ENCODE results near the gene ATP8B4.

ATP8B4 gene

DNA sequence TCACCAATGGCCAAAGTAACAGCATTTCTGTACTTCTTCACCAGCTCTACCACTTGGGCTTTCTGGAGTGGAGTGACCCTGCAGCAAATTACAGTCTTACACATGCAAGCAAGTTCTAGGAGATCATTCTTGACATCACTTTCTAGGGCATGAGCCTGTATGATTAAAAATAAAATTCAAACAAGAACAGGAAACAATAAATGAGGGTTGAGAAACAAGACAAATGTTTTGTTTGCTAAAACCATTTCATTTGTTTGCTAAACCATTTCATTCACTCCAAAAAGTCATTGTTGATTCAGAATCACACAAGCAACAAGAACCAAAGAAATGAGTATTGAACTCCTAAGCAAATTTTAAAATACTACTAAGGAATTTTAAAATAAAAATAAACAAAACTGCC is 220.9 kb downstream of the ATP8B4 start:
- Histone ChIP-seq H3K36me3 (ENCODE audit: insufficient read depth, low read length) (no peaks in the 10 kb centered on the region), H3K9ac (ENCODE audit: low read length) (no peak overlapping the region), H3K9me3 (ENCODE audit: low read length) (no peaks in the 10 kb centered on the region), H3K4me1 (ENCODE audit: insufficient read depth, low read length, severe bottlenecking) (no peaks in the 10 kb centered on the region), H3K4me3 (ENCODE audit: low read depth, low read length, poor library complexity, severe bottlenecking) (no peak overlapping the region), H3K27me3 (ENCODE audit: insufficient read depth, low read length) (no peaks in the 10 kb centered on the region), H3K4me2 (ENCODE audit: low read length) (no peak overlapping the region), H3K79me2 (ENCODE audit: insufficient read depth, low read length) (no peaks in the 10 kb centered on the region), H4K20me1 (ENCODE audit: insufficient read depth, low read length) (no peaks in the 10 kb centered on the region), H3K27ac (ENCODE audit: low read depth, low read length, poor library complexity, severe bottlenecking) (no peak overlapping the region), H2AFZ (ENCODE audit: low read length) (no peak overlapping the region), H3F3A (ENCODE audit: insufficient read depth, low read length) (no peaks in the 10 kb centered on the region), H3K9me2 (ENCODE audit: low read depth, low read length) (no peaks in the 10 kb centered on the region)
- TF ChIP-seq, protein P1, sequence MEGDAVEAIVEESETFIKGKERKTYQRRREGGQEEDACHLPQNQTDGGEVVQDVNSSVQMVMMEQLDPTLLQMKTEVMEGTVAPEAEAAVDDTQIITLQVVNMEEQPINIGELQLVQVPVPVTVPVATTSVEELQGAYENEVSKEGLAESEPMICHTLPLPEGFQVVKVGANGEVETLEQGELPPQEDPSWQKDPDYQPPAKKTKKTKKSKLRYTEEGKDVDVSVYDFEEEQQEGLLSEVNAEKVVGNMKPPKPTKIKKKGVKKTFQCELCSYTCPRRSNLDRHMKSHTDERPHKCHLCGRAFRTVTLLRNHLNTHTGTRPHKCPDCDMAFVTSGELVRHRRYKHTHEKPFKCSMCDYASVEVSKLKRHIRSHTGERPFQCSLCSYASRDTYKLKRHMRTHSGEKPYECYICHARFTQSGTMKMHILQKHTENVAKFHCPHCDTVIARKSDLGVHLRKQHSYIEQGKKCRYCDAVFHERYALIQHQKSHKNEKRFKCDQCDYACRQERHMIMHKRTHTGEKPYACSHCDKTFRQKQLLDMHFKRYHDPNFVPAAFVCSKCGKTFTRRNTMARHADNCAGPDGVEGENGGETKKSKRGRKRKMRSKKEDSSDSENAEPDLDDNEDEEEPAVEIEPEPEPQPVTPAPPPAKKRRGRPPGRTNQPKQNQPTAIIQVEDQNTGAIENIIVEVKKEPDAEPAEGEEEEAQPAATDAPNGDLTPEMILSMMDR (IDR thresholded peaks at IDR 0.05; ENCODE audit: low read length): no peak
- no peak for TF ChIP-seq EZH2 (IDR thresholded peaks at IDR 0.05; ENCODE audit: borderline replicate concordance, low read length)

GRCh38 chr15:49895347-49896223 is 223.4 kb downstream of the ATP8B4 start:
- Histone ChIP-seq H4K20me1 (ENCODE audit: insufficient read depth, low read length) (no peaks in the 10 kb centered on the region), H3K4me1 (ENCODE audit: insufficient read depth, low read length, severe bottlenecking) (no peaks in the 10 kb centered on the region), H3F3A (ENCODE audit: insufficient read depth, low read length) (no peaks in the 10 kb centered on the region), H3K36me3 (ENCODE audit: insufficient read depth, low read length) (no peaks in the 10 kb centered on the region), H3K9me2 (ENCODE audit: low read depth, low read length) (no peaks in the 10 kb centered on the region), H3K4me3 (ENCODE audit: low read depth, low read length, poor library complexity, severe bottlenecking) (no peak overlapping the region), H3K9ac (ENCODE audit: low read length) (no peak overlapping the region), H3K4me2 (ENCODE audit: low read length) (no peak overlapping the region), H3K9me3 (ENCODE audit: low read length) (no peaks in the 10 kb centered on the region), H3K79me2 (ENCODE audit: insufficient read depth, low read length) (no peaks in the 10 kb centered on the region), H3K27ac (ENCODE audit: low read depth, low read length, poor library complexity, severe bottlenecking) (no peak overlapping the region), H2AFZ (ENCODE audit: low read length) (no peak overlapping the region), H3K27me3 (ENCODE audit: insufficient read depth, low read length) (no peaks in the 10 kb centered on the region)
- TF ChIP-seq EZH2 (IDR thresholded peaks at IDR 0.05; ENCODE audit: borderline replicate concordance, low read length): no peak
- TF ChIP-seq, protein P1 (IDR thresholded peaks at IDR 0.05; ENCODE audit: low read length): no peak

DNA sequence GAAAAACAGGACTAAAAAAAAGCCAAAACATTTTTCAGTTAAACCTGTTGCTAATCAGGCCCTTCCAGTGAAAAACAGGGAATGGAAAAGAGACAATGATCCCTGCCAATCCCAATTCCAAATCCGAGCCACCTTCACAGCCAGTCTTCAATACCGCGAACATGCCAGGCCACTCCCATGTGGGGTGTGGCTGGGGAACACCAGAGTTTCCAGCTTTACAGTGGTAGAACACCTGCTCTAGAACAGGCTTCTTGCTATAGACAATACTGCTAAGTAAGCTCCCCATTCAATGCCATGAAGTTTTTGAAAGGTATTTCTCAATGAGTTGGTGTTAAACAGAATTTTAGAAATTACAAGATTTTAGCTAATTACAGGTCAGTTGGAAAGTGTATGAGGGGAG is 228.3 kb downstream of the ATP8B4 start:
- Histone ChIP-seq H3K27me3 (ENCODE audit: insufficient read depth, low read length) (no peaks in the 10 kb centered on the region), H3K27ac (ENCODE audit: low read depth, low read length, poor library complexity, severe bottlenecking) (no peak overlapping the region), H2AFZ (ENCODE audit: low read length) (no peak overlapping the region)

More for the DNA sequence above, 228.3 kb downstream of the ATP8B4 start:
- no peaks in the 10 kb centered on the region for H3F3A ChIP-seq (ENCODE audit: insufficient read depth, low read length)
- no peaks in the 10 kb centered on the region for H3K9me3 ChIP-seq (ENCODE audit: low read length)
- H3K9ac ChIP-seq (ENCODE audit: low read length): no peak overlapping the region
- no peak for TF ChIP-seq EZH2 (IDR thresholded peaks at IDR 0.05; ENCODE audit: borderline replicate concordance, low read length)
- TF ChIP-seq, protein P1 (IDR thresholded peaks at IDR 0.05; ENCODE audit: low read length): no peak
- no peaks in the 10 kb centered on the region for H3K36me3 ChIP-seq (ENCODE audit: insufficient read depth, low read length)
- no peaks in the 10 kb centered on the region for H3K4me1 ChIP-seq (ENCODE audit: insufficient read depth, low read length, severe bottlenecking)
- H3K79me2 ChIP-seq (ENCODE audit: insufficient read depth, low read length): no peaks in the 10 kb centered on the region
- no peaks in the 10 kb centered on the region for H3K9me2 ChIP-seq (ENCODE audit: low read depth, low read length)
- no peak overlapping the region for H3K4me3 ChIP-seq (ENCODE audit: low read depth, low read length, poor library complexity, severe bottlenecking)
- H3K4me2 ChIP-seq (ENCODE audit: low read length): no peak overlapping the region
- no peaks in the 10 kb centered on the region for H4K20me1 ChIP-seq (ENCODE audit: insufficient read depth, low read length)
